ENCODE measurements around the gene FKBP4.

DNA sequence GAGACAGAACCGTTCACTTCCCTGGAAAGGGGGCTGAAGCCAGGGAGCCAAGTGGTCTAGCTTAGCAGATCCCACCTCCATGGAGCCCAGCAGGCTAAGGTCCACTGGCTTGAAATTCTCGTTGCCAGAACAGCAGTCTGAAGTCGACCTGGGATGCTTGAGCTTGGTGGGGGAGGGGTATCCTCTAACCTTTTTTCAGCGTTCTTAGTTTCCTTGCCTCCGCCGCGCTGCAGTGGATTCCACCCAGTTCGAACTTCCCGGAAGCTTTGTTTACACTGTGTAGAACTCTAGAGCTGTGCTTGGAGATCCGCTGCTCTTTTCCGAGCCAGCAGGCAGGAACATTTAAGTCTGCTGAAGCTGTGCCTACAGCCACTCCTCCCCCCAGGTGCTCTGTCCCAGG, 45.2 kb upstream of the FKBP4 start:
- no peak for TF ChIP-seq TAF1 (IDR thresholded peaks at IDR 0.05; ENCODE audit: borderline replicate concordance, low read depth, low read length)
- no peak for TF ChIP-seq POLR2A (IDR thresholded peaks at IDR 0.05; ENCODE audit: low read depth, low read length)
- TF ChIP-seq POLR2AphosphoS5 (IDR thresholded peaks at IDR 0.05; ENCODE audit: low read depth, low read length), result no peak

Measured in GM12892 (cell line).